WTC11 (cell line): Measurements from ENCODE around the gene PRKAG2.

Experiments
- CTCF ChIP-seq: fragments of 200-600 bp; IDR thresholded peaks from 2 replicates; pipeline ENCODE4 v1.8.0; 2022; ENCODE audit warnings: antibody characterized with exemption
- ELF4 ChIP-seq: sonication (generic); formaldehyde crosslinking; IDR thresholded peaks from 2 replicates; pipeline ENCODE4 v1.8.1; 2022; ENCODE audit warnings: low read depth, mild to moderate bottlenecking, moderate library complexity, missing genetic modification reagents
- JUN ChIP-seq: sonication (generic); formaldehyde crosslinking; IDR thresholded peaks from 2 replicates; pipeline ENCODE4 v1.8.0; 2023; ENCODE audit warnings: mild to moderate bottlenecking, missing genetic modification reagents
- NR2C2 ChIP-seq: sonication (generic); formaldehyde crosslinking; IDR thresholded peaks from 2 replicates; pipeline ENCODE4 v1.8.0; 2022; ENCODE audit warnings: mild to moderate bottlenecking, missing genetic modification reagents
- PRRX2 ChIP-seq: fragments of 250-450 bp; sonication (Bioruptor Pico); IDR thresholded peaks from 2 replicates; pipeline ENCODE4 v1.8.0; 2021; ENCODE audit warnings: mild to moderate bottlenecking
- ZBTB21 ChIP-seq: sonication (generic); formaldehyde crosslinking; IDR thresholded peaks from 2 replicates; pipeline ENCODE4 v1.8.1; 2023; ENCODE audit warnings: mild to moderate bottlenecking, missing genetic modification reagents, borderline replicate concordance
- ZNF317 ChIP-seq: sonication (generic); formaldehyde crosslinking; IDR thresholded peaks from 2 replicates; pipeline ENCODE4 v1.8.1; 2023; ENCODE audit warnings: low read depth, mild to moderate bottlenecking, moderate library complexity, missing genetic modification reagents, borderline replicate concordance

GRCh38 chr7:151624246-151624928, 252.5 kb downstream of the PRKAG2 start:
- TF ChIP-seq PRRX2 = no peak
- TF ChIP-seq CTCF = no peak
- no peak for TF ChIP-seq JUN (CRISPR knock-in tag)
- TF ChIP-seq ZBTB21 = no peak
- no peak for TF ChIP-seq ZNF317 (CRISPR knock-in tag)
- no peak for TF ChIP-seq NR2C2 (CRISPR knock-in tag)
- no peak for TF ChIP-seq ELF4 (CRISPR knock-in tag)
